Umbilical cord (tissue), 2 donors: Measurements from ENCODE around the gene AFAP1. TPM values are rescaled to one million over a fixed set of nuclear protein-coding genes. Genes with fewer than 3 reads are reported as not detected.
A peak's percentile ranks its signal among the peaks of the same experiment; 100 is the strongest.

ENCODE experiments used
- DNase-seq: peaks from one replicate; pipeline ENCODE4 v3.0.0-alpha.2; 2015; ENCODE audit warnings: low spot score
- total RNA-seq: library from RNA; depleted of rRNA; stranded (reverse); fragments of >200 nt; gene quantifications from one replicate; pipeline ENCODE4 v1.2.3, GENCODE V29; 2014; ENCODE audit warnings: low replicate concordance; ENCODE audit not compliant: insufficient read depth

Gene AFAP1
- total RNA-seq, 1 donor from 2014 or later, result 59.5 TPM

DNA sequence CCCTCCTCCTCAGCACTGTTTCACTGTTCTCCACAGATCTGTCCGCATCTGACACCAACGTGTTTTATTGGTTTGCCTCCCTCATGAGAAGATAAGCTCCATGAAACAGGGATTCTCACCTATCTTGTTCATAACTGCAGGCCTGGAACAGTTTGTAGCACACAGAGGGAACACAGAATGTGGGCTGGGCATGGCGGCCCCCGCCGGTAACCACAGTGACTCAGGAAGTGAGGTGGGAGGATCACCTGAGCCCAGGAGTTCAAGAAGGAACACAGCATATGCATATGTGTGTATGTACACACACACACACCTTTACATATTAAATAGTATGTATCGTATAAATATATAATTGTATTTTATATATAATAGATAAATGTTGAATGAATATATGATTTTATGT is 168.6 kb downstream of the AFAP1 start:
- DNase-seq, result no peak

DNA sequence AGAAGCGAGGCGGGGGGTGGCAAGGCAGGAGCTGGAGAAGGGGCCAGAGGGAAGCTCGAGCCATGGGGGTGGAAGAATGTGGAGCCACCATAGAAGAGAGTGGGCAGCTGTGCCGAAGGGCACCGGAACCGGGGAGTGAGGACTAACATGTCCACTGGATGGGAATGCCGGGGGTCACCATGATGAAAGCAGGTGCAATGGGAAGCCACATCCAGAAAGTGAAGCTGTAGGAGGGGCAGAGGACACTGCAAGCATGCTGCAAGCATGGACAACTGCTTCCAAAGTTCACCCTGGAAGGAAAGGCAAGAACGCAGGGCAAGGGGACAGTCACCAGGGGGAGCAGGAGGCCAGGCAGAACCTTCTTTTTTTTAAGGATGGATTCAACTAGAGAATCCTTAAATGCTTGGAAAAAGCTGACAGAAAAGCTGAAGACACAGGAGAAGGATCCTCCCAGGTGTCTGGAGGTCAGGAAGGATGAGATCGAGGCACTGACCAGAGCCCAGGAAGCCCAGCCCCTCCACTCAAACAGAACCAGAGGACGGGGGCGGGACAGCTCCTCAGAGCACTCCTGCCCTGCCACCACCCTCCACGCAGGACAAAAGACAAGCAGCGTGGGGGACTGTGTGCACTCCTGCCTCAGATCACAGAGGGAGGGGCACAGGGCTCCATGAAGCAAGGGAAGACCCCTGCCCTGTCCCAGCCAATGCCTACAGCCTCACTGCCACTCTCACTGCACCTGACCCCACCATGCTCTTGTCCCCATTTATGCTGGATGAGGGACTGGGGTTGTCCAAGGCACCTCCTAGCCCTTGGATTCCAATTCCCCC is 169.2 kb downstream of the AFAP1 start:
- no peak for DNase-seq

DNA sequence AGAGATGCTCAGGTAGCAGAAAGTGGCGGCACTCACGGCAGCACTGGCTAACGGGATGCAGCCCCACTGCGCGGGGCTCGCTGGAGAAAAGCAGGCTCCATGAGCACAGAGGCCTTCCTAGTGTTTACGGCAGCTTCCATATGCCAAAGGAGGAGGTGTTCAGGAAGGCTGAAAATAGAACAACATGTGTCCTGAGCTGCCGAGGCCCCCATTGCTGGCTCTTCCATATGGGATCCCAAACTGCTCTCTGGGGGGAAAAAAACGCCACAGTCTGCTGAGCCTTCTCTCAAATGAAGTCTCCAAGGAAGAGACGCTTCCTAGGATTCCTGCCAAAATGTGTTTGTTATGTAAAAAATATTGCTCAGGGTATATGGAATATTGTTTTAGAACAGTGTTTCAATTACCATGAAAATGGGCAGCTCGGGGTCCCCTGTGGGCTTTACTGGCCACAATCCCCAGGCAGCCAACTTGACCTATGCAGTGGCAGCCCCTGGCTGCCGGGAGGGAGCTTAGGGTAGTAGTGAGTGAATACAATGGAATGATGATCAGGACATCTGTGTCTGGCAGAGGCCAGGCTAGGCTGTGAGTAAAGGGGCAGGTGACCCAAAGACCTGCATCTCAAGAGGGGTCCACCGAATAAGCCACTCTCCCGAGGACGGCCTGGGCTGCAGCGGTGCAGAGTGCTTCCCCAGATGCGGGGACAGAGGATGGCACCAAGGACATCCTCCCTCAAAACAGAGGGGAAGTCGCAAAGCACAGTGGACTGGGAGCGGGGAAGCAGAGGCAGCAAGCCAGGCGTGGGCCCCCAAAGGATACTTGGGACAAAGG is 170.1 kb downstream of the AFAP1 start:
- DNase-seq, result no peak

DNA sequence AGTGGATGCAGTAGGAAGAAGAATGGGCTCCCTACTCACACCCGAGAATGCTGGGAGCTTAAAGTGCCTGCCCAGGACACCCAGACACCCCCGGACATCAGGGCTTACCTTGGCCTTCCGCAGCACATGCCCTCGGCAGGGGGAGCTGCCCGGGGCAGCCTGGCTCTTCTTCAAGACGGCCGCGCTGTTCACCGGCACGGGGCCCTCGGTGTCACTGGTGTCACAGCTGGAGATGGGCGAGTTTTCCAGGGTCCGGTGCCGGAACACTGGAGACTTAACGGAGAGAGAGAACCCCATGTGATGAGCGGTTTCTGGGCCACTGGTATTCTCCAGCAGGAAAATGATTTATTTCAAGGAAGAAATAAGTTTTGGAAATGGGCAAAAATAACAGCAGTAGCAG is 170.9 kb downstream of the AFAP1 start:
- DNase-seq, result no peak

DNA sequence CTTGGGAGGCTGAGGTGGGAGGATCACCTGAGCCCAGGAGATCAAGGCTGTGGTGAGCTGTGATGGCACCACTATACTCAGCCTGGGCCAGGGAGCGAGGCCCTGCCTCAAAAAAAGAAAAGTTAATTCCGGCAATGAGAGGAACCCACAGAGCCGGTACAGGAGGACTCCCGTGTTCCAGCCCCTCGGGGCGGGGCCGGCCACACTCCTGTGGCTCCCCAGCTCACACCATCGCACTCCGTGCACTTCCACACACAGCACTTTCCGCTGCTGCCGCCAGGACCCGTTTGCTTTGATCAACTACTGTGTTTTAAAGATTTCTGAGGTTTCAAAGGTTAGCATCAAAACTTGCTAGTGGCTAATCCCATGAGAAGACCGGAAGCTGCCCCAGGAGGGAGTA is 171.7 kb downstream of the AFAP1 start:
- no peak for DNase-seq

DNA sequence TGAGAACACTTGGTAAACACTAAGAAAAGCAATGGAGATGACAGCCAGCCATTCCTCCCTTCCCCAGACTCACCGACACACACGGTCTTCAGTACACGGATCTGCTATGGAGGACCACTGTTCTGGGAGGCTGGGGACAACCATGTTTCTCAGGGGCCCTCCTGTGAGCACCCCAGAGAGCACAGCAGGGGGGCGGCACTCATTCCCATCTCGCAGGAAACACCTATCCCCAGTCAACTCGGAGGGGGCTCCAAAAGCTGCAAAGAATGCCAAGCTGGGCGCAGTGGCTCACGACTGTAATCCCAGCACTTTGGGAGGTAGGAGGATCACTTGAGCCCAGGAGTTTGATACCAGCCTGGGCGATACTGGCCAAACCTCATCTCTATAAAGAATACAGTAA is 172.1 kb downstream of the AFAP1 start:
- DNase-seq, result no peak

DNA sequence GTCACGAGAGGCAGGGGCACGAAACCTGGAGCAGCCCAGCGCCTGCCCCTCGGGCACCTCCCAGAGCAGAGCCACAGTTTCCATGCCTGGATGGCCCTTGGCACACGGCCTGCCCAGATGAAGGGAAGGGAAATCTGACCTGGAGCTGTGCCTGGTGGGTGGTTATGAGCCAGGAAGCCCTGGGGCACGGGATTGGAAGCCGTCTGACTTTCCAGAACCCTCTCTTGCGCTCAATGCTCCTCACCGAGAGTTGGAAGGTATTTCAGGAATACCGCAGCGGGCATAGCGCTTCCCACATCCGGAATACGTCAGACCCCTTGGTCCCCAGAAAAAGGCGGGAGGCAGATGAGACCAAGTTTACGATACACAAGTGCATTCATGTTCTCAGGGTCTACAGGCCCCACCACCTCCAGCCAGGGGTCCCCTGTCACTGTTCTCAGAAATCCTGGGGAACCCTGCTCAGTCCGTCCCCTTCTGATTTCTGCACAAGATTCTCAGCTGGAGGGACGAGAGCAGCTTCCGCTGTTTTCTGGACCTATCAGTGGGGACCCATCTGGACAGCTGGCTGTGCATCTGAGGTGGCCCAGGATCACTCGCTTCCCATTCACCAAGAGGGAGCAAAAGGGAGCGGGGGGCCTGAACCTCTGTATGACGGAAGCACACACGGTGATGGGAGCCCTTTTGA is 172.9 kb downstream of the AFAP1 start:
- no peak for DNase-seq

DNA sequence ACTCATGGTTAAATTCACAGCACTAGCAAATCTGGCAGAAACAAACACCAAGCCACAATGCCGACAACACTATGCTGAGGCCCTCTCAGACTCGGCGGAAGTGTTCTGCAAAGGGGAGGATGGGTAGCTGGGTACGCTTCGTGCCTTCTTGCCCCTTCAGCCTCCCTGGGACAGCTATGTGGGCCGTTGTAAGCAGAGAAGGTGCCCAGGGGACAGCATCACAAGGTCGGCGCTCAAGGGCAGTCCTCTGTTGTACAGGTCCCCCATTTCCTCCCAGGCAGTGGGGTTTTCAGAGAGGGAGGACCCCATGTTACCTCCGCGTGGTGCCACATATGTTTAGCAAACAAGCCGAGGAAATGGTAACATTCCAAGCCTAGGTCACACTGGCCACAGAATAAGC is 173.6 kb downstream of the AFAP1 start:
- no peak for DNase-seq

DNA sequence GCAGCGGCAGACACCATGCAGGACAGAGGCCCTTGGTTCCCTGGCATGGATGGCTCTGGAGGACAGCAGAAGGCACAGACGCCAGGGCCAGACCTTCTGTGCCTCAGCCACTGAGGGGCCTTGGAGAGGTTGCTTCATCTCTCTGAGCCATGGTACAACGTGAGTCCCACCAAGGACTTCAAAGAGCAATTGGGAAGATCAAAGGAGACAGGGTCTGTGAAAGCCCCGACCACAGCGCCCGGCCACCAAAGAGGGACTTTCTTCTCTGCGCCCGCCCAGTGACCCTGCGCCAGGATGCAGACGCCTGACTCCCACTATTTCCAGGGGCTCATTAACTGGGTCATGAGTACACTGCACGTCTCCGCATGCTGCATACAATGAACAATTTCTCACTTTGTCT is 174.0 kb downstream of the AFAP1 start:
- no peak for DNase-seq

DNA sequence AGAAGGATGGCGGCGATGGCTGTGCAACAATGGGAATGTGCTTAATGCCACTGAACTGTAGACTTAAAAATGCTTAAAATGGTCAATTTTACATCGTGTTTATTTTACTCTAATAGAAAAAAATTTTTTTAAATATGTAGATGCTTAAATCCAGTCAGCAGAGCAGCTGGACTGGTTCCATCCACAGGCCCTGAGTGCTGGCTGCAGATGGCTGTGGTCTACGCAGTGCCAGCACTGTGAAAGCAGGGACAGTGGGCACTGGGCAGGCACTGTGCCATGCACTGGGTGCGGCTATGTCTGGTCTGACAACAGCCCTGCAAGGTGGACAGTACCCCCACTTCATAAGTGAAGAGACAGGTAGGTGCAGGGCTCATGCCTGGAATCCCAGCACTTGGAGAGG is 175.2 kb downstream of the AFAP1 start:
- no peak for DNase-seq

DNA sequence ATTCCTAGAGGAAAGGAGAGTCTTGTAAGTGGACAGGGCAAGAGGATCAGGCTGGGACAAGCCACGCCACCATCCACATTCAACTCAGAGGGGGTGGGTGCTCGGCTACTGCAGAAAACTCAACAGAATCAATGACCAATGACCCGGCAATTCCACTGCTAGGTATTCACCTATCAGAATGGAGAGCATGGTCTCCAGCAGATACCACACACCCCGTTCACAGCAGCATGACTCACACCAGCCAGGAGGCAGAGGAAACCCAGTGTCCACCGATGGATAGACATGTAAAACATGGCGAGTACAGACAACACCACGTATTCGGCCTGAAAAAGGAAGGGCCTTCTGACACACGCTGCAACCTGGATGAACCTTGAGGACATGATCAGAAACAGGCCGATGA is 175.9 kb downstream of the AFAP1 start:
- DNase-seq, result no peak

DNA sequence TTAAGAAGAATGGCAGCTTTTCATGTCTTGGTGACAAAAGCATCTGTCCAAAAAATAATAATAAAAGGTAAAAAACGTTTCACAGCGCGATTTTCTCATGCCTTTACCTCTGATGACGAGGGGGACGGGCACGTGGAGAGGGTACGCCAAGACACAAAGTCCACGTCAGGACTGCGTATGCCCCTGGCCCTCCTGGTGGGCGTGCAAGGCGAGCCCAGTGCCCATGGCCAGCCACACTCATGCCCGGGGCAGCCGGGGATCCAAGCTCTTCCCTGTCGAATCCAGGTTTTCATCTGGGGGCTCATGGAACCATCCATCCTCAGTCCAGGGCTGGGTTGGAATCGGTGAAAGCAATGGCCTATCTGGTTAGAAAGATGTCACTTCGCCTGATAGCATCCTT is 176.6 kb downstream of the AFAP1 start:
- no peak for DNase-seq

DNA sequence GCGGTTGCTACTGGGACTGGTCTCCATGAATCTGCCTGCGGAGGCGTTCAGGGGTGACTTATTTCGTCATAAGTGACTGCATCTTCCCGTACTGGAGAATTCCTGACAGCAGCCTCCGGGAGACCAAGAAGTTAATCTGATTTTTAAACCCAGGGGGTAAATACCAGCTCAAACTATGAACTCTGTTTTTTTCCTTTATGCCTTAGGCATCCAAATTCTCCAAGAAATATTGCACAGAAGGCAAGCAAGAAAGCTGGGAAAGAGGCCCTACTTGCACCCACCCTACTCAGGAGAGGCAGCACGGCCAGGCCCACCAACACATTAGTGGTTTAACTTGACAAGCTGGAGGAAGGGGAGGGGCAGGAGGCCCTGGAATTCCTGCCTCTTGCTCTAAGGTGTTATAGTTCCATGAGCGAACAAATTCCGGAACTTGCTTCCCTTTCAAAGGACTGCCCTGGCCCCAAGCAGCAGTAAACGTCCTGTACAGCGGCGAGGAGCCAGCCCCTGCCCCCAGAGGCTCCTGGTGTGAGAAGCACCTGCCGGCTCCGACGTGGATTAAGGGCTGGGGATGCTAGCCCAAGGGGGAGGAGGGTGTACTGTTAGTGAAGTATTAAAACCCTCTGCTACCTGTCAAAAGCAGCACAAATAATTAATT is 177.2 kb downstream of the AFAP1 start:
- DNase-seq, result no peak

DNA sequence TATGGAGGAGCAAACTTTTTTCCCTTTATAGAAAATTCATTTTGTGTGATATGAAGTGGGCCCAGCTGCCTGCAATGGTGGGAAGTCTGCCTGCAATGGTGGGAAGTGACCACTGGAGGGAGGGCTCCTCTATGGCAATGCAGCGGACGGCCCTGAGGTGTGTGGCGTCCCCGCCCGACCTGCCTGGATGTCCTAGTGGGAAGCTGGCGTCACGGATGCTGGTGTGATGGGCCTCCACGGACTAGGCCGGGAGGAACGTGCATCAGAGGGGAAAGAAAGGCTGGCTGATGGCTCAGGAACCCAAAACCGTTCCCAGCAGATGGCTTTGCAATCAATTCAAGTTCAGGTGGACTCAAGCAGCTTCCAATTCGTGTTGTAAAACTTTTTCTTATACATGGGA is 177.9 kb downstream of the AFAP1 start:
- DNase-seq, result peak; percentile 58

DNA sequence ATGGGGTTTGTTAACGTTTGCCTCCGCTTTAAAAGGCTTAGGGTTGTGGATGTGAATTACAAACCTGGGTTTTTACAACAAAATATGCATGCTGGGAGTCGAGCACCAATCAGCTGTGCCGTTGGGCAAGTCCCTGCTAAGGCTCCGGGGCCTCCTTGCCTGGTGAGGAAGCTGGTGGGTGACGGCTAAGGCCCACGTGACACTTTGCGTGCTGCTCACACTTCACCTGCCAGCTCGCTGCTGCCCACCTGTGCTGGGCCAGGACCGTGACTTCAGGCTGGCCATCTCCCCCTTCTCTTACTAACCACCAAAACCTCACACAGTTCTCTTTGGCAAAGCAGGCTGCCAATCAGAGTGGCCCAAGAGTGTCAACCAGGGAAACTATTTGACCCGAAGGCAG is 178.3 kb downstream of the AFAP1 start:
- DNase-seq, result no peak

DNA sequence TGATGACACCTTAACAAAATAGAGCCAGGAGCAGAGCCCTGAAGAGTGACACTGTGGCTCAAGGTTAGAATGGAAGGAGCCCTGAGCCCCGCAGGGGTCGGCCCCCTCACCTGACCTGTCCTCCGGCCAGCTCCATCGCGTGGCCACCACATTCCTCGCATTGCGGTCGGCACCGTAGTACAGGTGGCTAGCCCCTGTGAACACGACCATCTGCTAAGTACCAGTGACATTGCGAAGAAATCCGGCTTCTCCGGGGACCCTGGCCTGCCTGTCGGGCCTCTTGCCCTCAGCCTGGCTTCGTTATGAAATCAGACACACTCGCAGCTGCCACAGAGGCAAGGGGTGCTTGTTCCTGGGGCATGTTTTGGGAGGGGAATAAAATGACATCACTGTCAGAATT is 179.0 kb downstream of the AFAP1 start:
- DNase-seq, result no peak

DNA sequence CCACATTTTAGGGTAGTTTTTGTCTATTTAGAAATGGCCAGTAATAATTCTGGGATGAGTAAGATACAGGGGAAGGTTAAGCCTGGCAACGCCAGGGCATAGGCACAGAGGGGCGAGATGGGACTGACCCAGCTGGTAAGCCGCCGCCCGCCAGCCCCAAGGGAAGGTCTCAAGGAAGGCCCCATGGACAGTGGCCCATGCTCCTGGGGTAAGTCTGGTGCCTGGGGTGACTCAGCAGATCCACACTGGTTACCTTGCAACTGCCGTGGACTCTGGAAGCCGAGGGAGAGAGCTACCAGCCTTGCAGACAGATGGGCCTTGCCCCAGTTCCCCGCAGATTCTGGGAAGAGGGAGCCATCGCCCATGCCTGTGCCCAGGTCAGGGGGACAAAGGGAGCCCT is 179.4 kb downstream of the AFAP1 start:
- no peak for DNase-seq

DNA sequence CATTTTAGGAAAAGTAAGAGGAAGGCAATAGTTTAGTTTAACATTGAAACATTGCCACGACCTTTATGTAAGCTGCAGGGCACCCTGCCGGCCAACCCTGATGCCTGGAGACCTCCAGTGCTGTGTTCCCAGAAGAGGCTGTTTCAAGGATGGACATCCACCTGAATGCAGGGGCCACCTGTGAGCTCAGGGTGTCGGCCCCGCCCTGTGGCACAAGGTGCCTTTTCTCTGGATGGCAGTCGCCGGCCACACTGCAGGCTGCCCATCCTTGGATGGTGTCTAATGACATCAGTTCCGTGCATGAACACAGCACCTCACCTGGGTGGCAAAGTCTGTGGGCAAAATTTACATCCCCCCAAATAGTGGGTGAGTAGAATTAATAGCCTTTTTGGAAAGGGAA is 180.0 kb downstream of the AFAP1 start:
- no peak for DNase-seq

DNA sequence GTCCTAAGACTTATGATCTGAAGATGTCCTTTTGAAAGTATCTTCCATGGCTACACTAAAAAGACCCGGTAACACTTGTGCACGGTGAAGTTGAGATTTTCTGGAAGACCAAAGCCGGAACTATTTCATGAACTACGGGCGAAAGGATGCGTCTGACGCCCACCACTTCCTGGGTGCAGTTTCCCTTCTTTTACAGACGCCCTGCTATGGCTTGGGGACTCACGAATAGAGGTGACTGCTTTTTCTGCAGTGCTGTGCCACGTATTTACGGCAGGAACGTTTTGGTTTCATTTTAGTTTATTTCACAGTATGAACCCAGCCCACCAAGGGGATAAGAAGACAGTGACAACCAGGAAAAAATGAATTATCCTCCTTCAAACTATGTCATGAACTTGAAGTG is 180.4 kb downstream of the AFAP1 start:
- DNase-seq, result no peak

DNA sequence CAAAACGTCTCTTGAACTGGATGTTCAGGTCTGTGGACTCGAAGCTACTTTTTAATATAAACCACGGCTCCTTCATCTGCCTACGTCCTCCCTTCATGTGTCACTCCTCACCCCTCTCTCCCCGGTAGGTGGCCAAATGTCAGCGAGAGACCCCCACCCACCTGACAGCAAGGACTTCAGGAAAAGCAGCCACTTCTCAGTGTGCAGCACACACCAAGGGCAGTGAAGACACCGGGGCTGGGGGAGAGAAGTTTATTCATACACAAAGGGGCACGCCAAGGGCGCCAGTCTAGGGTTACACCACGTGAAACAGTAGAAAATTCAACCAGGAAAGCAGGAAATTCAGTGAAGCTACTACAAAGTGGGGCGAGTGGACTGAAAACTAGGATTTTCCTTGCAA is 181.2 kb downstream of the AFAP1 start:
- no peak for DNase-seq

DNA sequence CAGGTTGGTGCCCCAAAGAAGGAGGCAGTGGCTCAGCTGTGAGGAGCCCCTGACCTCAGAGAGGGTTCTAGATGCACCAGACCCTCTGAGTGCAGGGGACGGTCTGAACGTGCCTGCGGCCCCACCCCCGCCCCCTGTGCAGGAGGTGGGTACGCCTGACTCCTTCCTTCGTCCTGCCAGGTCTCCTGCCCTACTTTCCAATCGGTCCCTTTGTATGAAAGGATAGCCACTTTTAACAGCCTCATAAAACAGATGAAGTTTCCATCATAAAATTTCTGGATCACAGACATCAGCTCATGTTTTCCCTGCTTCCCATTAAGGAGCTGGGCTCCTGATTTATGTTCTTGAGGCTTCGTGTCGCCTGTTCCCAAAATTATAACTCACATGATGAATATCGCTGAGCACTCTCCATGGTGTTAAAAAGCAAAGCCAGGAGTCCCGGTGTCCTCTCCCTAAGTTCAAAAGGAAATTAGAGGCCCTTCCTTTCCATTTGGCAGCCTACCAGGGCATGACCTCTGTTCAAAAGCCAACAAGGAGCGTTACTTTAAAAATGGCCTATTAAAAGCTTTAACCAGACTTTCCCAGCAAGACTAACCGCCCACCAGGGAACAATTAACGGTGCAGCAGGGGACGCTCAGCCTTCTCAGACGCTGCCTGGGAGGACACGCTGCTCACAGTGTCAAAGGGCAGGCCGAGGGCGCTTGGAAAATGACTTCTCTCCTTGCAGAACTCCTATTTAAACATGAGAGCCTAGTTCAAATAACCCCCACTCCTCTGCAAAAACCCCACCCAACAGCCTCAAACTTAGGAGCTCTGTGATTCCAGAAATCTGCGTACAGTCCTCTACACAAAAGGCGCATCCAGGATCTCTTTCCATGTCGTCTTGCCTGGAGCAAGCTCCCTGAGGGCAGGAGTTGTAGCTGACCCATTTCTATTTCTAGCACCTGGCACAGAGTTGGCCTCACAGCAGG is 181.9 kb downstream of the AFAP1 start:
- DNase-seq, result no peak
